ENCODE results near the gene CDC14B. TPM values are rescaled to one million over a fixed set of nuclear protein-coding genes. Genes with fewer than 3 reads are reported as not detected.
"Not testable (repeated sequence)": the region's sequence is repeated elsewhere in the genome, so short reads cannot be mapped to it uniquely, and the experiment has no call there.

Gene CDC14B
- total RNA-seq, 4 donors from 2014 or later, result 19.8 to 28.8 (median 23.6) TPM

DNA sequence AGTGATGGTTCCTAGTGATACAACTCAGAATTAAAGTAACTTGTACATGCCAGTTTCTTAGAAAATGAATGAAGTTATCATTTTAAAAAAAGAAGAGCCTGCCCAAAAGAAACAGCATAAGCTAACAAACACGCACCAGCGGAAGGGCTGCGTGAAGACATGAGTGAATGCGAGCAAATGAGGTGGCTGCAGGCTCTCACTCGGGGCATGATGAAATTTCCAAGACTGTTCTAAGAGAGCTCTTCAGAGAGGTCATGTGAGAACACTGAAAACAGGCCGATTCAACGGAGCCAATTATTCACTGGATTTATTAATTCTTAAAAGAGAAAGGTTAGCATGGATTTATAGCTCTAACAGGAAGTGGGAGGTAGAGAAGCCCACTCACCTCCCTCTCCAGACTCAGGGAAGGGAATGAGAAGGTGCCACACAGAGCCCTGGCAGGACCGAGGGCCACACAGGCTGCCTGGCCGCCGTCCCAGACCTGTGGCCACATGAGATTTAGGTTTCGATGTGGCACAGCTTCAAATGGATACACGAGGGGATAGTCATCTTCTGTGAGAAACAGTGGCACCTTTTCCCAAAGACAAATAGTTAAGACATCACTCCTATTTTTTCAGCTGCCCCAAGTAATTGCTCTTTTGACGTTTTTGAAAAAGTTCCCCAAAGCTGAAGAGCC, 114.2 kb downstream of the CDC14B start:
- TF ChIP-seq POLR2AphosphoS5 (IDR thresholded peaks at IDR 0.05) (no peak), EP300 (IDR thresholded peaks at IDR 0.05) (no peak), POLR2A (IDR thresholded peaks at IDR 0.05) (no peak)
- TF ChIP-seq, protein P1, sequence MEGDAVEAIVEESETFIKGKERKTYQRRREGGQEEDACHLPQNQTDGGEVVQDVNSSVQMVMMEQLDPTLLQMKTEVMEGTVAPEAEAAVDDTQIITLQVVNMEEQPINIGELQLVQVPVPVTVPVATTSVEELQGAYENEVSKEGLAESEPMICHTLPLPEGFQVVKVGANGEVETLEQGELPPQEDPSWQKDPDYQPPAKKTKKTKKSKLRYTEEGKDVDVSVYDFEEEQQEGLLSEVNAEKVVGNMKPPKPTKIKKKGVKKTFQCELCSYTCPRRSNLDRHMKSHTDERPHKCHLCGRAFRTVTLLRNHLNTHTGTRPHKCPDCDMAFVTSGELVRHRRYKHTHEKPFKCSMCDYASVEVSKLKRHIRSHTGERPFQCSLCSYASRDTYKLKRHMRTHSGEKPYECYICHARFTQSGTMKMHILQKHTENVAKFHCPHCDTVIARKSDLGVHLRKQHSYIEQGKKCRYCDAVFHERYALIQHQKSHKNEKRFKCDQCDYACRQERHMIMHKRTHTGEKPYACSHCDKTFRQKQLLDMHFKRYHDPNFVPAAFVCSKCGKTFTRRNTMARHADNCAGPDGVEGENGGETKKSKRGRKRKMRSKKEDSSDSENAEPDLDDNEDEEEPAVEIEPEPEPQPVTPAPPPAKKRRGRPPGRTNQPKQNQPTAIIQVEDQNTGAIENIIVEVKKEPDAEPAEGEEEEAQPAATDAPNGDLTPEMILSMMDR (IDR thresholded peaks at IDR 0.05), result no peak
- WGBS, 2 donors (ENCODE audit: low coverage in 1 of 2), result 75 to 91% methylated on average over 7 to 13 of the region's 13 CpGs
- Histone ChIP-seq H3K4me1 (peaks cover 0 to 44% (median 0%) of the 10 kb centered on the region in 3 donors), H3K27me3 (no peaks in the 10 kb centered on the region), H3K9me3 (no peaks in the 10 kb centered on the region), H3K27ac (no peak overlapping the region), H3K4me3 (no peak overlapping the region), H3K36me3 (peaks cover 0 to 43% of the 10 kb centered on the region in 2 donors)
- ATAC-seq, result peak; percentile 28

DNA sequence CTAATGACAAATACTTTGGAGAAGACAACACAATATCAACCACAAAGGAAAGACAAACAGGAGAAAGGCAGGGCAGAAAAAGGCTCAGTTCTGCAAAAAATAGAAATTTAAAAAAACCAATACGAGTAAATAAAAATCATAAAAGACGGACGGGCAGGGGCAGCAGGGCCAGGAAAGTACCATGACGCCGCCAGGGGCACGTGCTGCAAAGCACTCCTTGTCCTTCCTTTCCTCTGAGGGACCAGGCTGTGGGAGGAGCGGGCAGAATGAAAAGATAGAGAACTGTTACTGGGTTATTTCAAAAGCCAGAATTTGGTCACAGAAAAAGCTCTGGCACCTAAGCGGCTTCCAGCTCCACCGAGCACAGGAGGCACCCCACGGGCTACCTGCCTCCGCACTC, 115.7 kb downstream of the CDC14B start:
- WGBS, 2 donors (ENCODE audit: low coverage in 1 of 2), result 91 to 100% methylated on average over 3 to 11 of the region's 11 CpGs

DNA sequence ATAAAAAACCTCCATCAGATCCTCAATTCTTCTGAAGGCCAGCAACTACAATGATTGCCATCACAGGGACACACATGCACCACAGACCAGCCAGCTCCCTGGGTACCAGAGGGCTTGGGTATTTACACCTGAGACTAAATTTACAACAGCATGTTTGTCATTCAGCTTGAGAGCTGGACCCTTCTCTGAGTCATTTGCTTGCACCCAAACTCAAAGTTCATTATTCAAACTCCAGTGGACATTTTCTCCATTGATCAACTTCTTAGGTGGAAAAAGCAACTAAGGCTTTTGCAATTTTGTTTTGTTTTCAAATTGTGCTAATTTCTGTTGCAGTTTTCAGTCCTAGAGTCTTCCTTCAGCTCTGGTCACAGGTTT, 116.3 kb downstream of the CDC14B start:
- H3K27me3 ChIP-seq, ATAC-seq, H3K9me3 ChIP-seq, H3K4me3 ChIP-seq: not testable (repeated sequence)
- peaks cover 0 to 38% (median 0%) of the 10 kb centered on the region in 3 donors for H3K4me1 ChIP-seq
- H3K36me3 ChIP-seq, result peaks cover 0 to 28% of the 10 kb centered on the region in 2 donors
- H3K27ac ChIP-seq, result peak overlapping the region in 1 of 4 donors; percentile 6

More for the DNA sequence above, 115.7 kb downstream of the CDC14B start:
- Histone ChIP-seq H3K36me3 (peaks cover 0 to 34% of the 10 kb centered on the region in 2 donors), H3K4me3 (no peak overlapping the region), H3K27ac (no peak overlapping the region), H3K4me1 (peaks cover 0 to 43% (median 0%) of the 10 kb centered on the region in 3 donors), H3K27me3 (no peaks in the 10 kb centered on the region), H3K9me3 (no peaks in the 10 kb centered on the region)
- TF ChIP-seq, protein P1 (IDR thresholded peaks at IDR 0.05), result no peak
- TF ChIP-seq POLR2A (IDR thresholded peaks at IDR 0.05) (no peak), POLR2AphosphoS5 (IDR thresholded peaks at IDR 0.05) (no peak)
- ATAC-seq, result no peak

DNA sequence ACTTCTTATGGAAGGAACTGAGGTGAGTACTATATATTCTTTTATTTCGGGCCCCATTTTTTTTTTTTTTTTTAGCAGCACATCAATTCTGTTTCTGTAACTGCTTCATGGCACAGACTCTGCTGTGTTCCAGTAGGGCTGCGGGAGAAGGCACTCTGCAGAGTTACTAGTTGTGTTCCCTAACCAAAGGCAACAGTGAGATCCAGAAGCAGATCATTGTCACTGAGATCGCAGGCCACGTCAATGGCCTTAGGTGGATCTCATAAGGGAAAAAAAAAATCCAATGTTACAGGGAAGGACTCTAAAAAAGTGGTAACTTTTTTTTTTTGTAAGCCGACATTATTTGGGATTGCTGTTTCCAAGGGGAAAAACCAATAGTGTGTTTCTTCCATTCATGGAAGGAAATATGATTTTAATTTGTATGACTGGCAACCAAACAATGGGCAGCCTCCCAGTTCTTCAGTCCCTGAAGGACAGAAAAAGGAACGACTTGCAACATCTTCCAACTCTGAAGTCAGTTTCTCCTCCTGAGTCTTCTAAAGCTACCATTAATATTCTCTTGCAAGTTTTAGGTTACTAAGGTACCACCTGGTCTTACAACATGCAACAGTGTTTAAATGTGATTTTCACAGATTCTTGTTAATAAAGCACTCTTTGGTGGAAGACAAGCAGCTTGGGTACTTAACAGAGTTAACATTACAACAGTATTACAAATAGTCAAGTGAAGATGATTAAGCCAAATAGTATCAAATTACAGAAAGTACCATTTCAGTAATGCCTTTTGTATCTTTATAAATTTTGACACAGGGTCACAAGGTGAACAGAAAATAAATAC, 116.9 kb downstream of the CDC14B start:
- no peaks in the 10 kb centered on the region for H3K9me3 ChIP-seq
- 51 to 68% methylated on average over 5 to 6 of the region's 6 CpGs for WGBS, 2 donors (ENCODE audit: low coverage in 1 of 2)
- TF ChIP-seq POLR2AphosphoS5 (IDR thresholded peaks at IDR 0.05), result no peak
- TF ChIP-seq EP300 (IDR thresholded peaks at IDR 0.05), result no peak
- peak overlapping the region in 3 of 4 donors; percentile 9 to 45 (median 35) for H3K27ac ChIP-seq
- ATAC-seq, result peak; percentile 59
- no peaks in the 10 kb centered on the region for H3K27me3 ChIP-seq
- H3K36me3 ChIP-seq, result peaks cover 0 to 27% of the 10 kb centered on the region in 2 donors
- peak overlapping the region in 1 of 2 donors; percentile 2 for H3K4me3 ChIP-seq
- H3K4me1 ChIP-seq, result peaks cover 0 to 38% (median 0%) of the 10 kb centered on the region in 3 donors

DNA sequence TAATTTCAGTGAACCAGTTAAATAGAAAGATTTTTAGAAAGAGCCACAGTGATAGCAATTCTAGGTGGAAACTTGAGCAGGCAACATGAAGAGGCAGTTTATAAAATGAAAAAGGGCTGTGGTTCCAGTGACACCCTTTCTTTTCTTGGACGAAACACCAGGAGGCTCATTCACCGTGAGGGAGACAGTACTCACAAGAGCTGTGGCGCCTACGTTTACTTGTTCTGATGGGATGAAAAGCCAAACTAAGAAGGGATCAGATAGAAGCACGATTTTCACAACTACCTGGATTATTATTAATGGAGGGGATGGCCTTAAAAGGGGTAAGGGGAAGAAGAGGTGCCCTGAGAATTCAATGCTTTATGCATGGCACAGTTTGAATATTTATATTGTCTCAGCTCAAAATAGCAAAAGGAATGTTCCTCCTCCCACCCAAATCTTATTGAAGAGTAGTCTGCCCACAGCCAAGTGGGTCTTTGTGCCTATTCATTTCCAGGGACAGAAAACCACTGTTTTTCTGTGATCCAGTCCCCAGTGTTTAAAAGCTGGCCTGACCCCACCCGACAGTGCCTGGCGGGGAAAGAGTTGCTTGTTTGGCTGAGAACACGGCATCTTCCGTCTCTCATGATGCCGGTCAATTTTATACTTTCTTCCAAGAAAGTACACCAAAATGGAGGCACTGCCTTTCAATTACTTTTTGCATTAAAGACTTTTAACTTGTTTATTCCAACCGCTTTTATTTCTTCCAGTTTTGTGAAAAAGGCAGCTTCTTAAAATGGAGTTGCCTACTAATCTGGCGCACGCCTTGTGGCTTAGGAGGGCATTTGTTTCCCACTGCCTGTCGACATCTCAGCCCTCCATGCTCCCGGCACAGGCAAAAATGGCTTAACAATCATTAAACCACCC, 117.8 kb downstream of the CDC14B start:
- TF ChIP-seq EP300 (IDR thresholded peaks at IDR 0.05) (no peak), POLR2A (IDR thresholded peaks at IDR 0.05) (no peak), POLR2AphosphoS5 (IDR thresholded peaks at IDR 0.05) (no peak)
- TF ChIP-seq, protein P1 (IDR thresholded peaks at IDR 0.05), result no peak
- H3K4me3 ChIP-seq, result peak overlapping the region in 1 of 2 donors; percentile 2
- 78 to 87% methylated on average over 14 to 15 of the region's 15 CpGs for WGBS, 2 donors (ENCODE audit: low coverage in 1 of 2)
- ATAC-seq, result no peak
- H3K36me3 ChIP-seq, result peaks cover 0 to 28% of the 10 kb centered on the region in 2 donors
- no peaks in the 10 kb centered on the region for H3K9me3 ChIP-seq
- H3K4me1 ChIP-seq, result peaks cover 0 to 38% (median 0%) of the 10 kb centered on the region in 3 donors
- H3K27ac ChIP-seq, result peak overlapping the region in 3 of 4 donors; percentile 9 to 45 (median 35)
- no peaks in the 10 kb centered on the region for H3K27me3 ChIP-seq

Data from gastroesophageal sphincter (tissue), 4 donors.